ENCODE results near the gene QSOX2. TPM values are rescaled to one million over a fixed set of nuclear protein-coding genes. Genes with fewer than 3 reads are reported as not detected.

The QSOX2 gene
- 10 to 100 TPM; 24.1 to 26.2 TPM for total RNA-seq

GRCh38 chr9:136245219-136246150 is at the start of gene QSOX2:
Gene QSOX2 (minus strand): TSS chr9:136245812. CDS start chr9:136245803, 9 bp downstream.
- Mint-ChIP-seq H3K36me3 (peaks cover 7 to 9% of the 10 kb centered on the region in 2 donors), H3K27ac (peak within 1 kb of the TSS; percentile 95), H3K9me3 (no peaks in the 10 kb centered on the region)
- peak; percentile 81 to 88 for DNase-seq (ENCODE audit: low spot score in 2 of 2)
- ATAC-seq, result peak; percentile 63 to 70

- no peak overlapping the region for H3K27ac Mint-ChIP-seq
- ATAC-seq (no peak), DNase-seq (ENCODE audit: low spot score in 2 of 2) (no peak)
- no peaks in the 10 kb centered on the region for H3K9me3 Mint-ChIP-seq
- no peaks in the 10 kb centered on the region for H3K36me3 Mint-ChIP-seq
Measured at GRCh38 chr9:136295055-136295454, 49.4 kb upstream of the QSOX2 start.

GRCh38 chr9:136294437-136294836 is 48.8 kb upstream of the QSOX2 start:
- no peak for ATAC-seq
- H3K36me3 Mint-ChIP-seq, result no peaks in the 10 kb centered on the region
- no peak overlapping the region for H3K27ac Mint-ChIP-seq
- no peak for DNase-seq (ENCODE audit: low spot score in 2 of 2)
- H3K9me3 Mint-ChIP-seq, result no peaks in the 10 kb centered on the region

GRCh38 chr9:136293476-136294077 is 48.0 kb upstream of the QSOX2 start:
- ATAC-seq (no peak), DNase-seq (ENCODE audit: low spot score in 2 of 2) (no peak)
- Mint-ChIP-seq H3K9me3 (no peaks in the 10 kb centered on the region), H3K36me3 (no peaks in the 10 kb centered on the region), H3K27ac (no peak overlapping the region)

GRCh38 chr9:136292591-136293448 is 47.2 kb upstream of the QSOX2 start:
- H3K9me3 Mint-ChIP-seq, result no peaks in the 10 kb centered on the region
- no peaks in the 10 kb centered on the region for H3K36me3 Mint-ChIP-seq
- ATAC-seq (no peak), DNase-seq (ENCODE audit: low spot score in 2 of 2) (no peak)
- no peak overlapping the region for H3K27ac Mint-ChIP-seq

GRCh38 chr9:136292026-136292538 is 46.5 kb upstream of the QSOX2 start:
- ATAC-seq, result no peak
- Mint-ChIP-seq H3K9me3 (no peaks in the 10 kb centered on the region), H3K36me3 (no peaks in the 10 kb centered on the region), H3K27ac (no peak overlapping the region)
- DNase-seq (ENCODE audit: low spot score in 2 of 2), result no peak

GRCh38 chr9:136291306-136292025 is 45.9 kb upstream of the QSOX2 start:
- DNase-seq (ENCODE audit: low spot score in 2 of 2) (no peak), ATAC-seq (no peak)
- no peaks in the 10 kb centered on the region for H3K9me3 Mint-ChIP-seq
- no peak overlapping the region for H3K27ac Mint-ChIP-seq
- H3K36me3 Mint-ChIP-seq, result no peaks in the 10 kb centered on the region

- ATAC-seq, result no peak
- H3K9me3 Mint-ChIP-seq, result no peaks in the 10 kb centered on the region
- DNase-seq (ENCODE audit: low spot score in 2 of 2), result no peak
- H3K27ac Mint-ChIP-seq, result no peak overlapping the region
- H3K36me3 Mint-ChIP-seq, result no peaks in the 10 kb centered on the region
Measured at GRCh38 chr9:136290508-136291000, 44.9 kb upstream of the QSOX2 start.

- H3K36me3 Mint-ChIP-seq, result no peaks in the 10 kb centered on the region
- no peaks in the 10 kb centered on the region for H3K9me3 Mint-ChIP-seq
- DNase-seq (ENCODE audit: low spot score in 2 of 2) (no peak), ATAC-seq (no peak)
- H3K27ac Mint-ChIP-seq, result no peak overlapping the region
Measured at GRCh38 chr9:136289651-136290507, 44.3 kb upstream of the QSOX2 start.

GRCh38 chr9:136287960-136288753 is 42.5 kb upstream of the QSOX2 start:
- Mint-ChIP-seq H3K9me3 (no peaks in the 10 kb centered on the region), H3K36me3 (no peaks in the 10 kb centered on the region), H3K27ac (no peak overlapping the region)
- no peak for ATAC-seq
- no peak for DNase-seq (ENCODE audit: low spot score in 2 of 2)

GRCh38 chr9:136286987-136287379 is 41.4 kb upstream of the QSOX2 start:
- Mint-ChIP-seq H3K36me3 (no peaks in the 10 kb centered on the region), H3K27ac (no peak overlapping the region), H3K9me3 (no peaks in the 10 kb centered on the region)
- ATAC-seq (no peak), DNase-seq (ENCODE audit: low spot score in 2 of 2) (no peak)

- no peak for DNase-seq (ENCODE audit: low spot score in 2 of 2)
- ATAC-seq, result no peak
- H3K9me3 Mint-ChIP-seq, result no peaks in the 10 kb centered on the region
- H3K36me3 Mint-ChIP-seq, result no peaks in the 10 kb centered on the region
- no peak overlapping the region for H3K27ac Mint-ChIP-seq
Measured at GRCh38 chr9:136286359-136286986, 40.9 kb upstream of the QSOX2 start.

- Mint-ChIP-seq H3K36me3 (no peaks in the 10 kb centered on the region), H3K9me3 (no peaks in the 10 kb centered on the region), H3K27ac (no peak overlapping the region)
- DNase-seq (ENCODE audit: low spot score in 2 of 2) (no peak), ATAC-seq (no peak)
Measured at GRCh38 chr9:136285501-136286358, 40.1 kb upstream of the QSOX2 start.
